Skeletal muscle satellite cell (primary cell): ENCODE results near the gene FAAP20.

ENCODE experiments used
- H3K27me3 ChIP-seq: 2 replicates; pipeline ENCODE4 v1.7.0; 2013; ENCODE audit warnings: low read length; ENCODE audit not compliant: control insufficient read depth, insufficient read depth
- H3K36me3 ChIP-seq: 2 replicates; pipeline ENCODE4 v1.7.0; 2013; ENCODE audit warnings: mild to moderate bottlenecking, control low read depth, low read length; ENCODE audit not compliant: insufficient read depth
- H3K4me1 ChIP-seq: 2 replicates; pipeline ENCODE4 v1.7.0; 2013; ENCODE audit warnings: low read length; ENCODE audit not compliant: control insufficient read depth, insufficient read depth
- H3K4me2 ChIP-seq: 2 replicates; pipeline ENCODE4 v1.7.0; 2013; ENCODE audit warnings: mild to moderate bottlenecking, low read length
- H3K4me3 ChIP-seq: 2 replicates; pipeline ENCODE4 v1.7.0; 2013; ENCODE audit warnings: low read length
- H3K9ac ChIP-seq: 2 replicates; pipeline ENCODE4 v1.7.0; 2013; ENCODE audit warnings: mild to moderate bottlenecking, low read depth, low read length, moderate library complexity
- H3K9me3 ChIP-seq: replicated peaks from 2 replicates; pipeline ENCODE4 v1.7.0; 2013; ENCODE audit warnings: mild to moderate bottlenecking, control low read depth, low read length

The FAAP20 gene

GRCh38 chr1:2235300-2235998 lies 40.9 kb upstream of the FAAP20 start:
- no peak overlapping the region for H3K9ac ChIP-seq
- H3K4me1 ChIP-seq: peaks cover 85% of the 10 kb centered on the region

GRCh38 chr1:2234762-2235113 lies 40.2 kb upstream of the FAAP20 start:
- no peaks in the 10 kb centered on the region for H3K27me3 ChIP-seq
- peak overlapping the region; percentile 43 for H3K4me3 ChIP-seq
- peak overlapping the region; percentile 97 for H3K4me2 ChIP-seq
- peaks cover 77% of the 10 kb centered on the region for H3K4me1 ChIP-seq
- peak overlapping the region; percentile 36 for H3K9ac ChIP-seq
- peaks cover 25% of the 10 kb centered on the region for H3K36me3 ChIP-seq
- H3K9me3 ChIP-seq: no peaks in the 10 kb centered on the region

More at GRCh38 chr1:2235300-2235998, 40.9 kb upstream of the FAAP20 start:
- H3K9me3 ChIP-seq: no peaks in the 10 kb centered on the region
- peak overlapping the region; percentile 97 for H3K4me2 ChIP-seq
- H3K4me3 ChIP-seq: no peak overlapping the region
- H3K27me3 ChIP-seq: no peaks in the 10 kb centered on the region
- peaks cover 20% of the 10 kb centered on the region for H3K36me3 ChIP-seq

- H3K36me3 ChIP-seq: peaks cover 31% of the 10 kb centered on the region
These were observed 39.6 kb upstream of the FAAP20 start for GRCh38 chr1:2233997-2234761.

GRCh38 chr1:2233468-2233867 lies 38.9 kb upstream of the FAAP20 start:
- H3K9me3 ChIP-seq: no peaks in the 10 kb centered on the region

More at GRCh38 chr1:2233997-2234761, 39.6 kb upstream of the FAAP20 start:
- Histone ChIP-seq H3K4me2 (peak overlapping the region; percentile 97), H3K9me3 (no peaks in the 10 kb centered on the region), H3K27me3 (no peaks in the 10 kb centered on the region), H3K4me3 (peak overlapping the region; percentile 55), H3K4me1 (peaks cover 72% of the 10 kb centered on the region), H3K9ac (peak overlapping the region; percentile 36)

GRCh38 chr1:2232916-2233438 lies 38.4 kb upstream of the FAAP20 start:
- Histone ChIP-seq H3K9ac (peak overlapping the region; percentile 90), H3K9me3 (no peaks in the 10 kb centered on the region), H3K4me3 (peak overlapping the region; percentile 92)

More at GRCh38 chr1:2233468-2233867, 38.9 kb upstream of the FAAP20 start:
- Histone ChIP-seq H3K4me3 (peak overlapping the region; percentile 55), H3K4me2 (peak overlapping the region; percentile 97), H3K4me1 (peaks cover 66% of the 10 kb centered on the region), H3K27me3 (no peaks in the 10 kb centered on the region), H3K36me3 (peaks cover 32% of the 10 kb centered on the region), H3K9ac (peak overlapping the region; percentile 36)

GRCh38 chr1:2232255-2232915 lies 37.8 kb upstream of the FAAP20 start:
- peak overlapping the region; percentile 92 for H3K4me3 ChIP-seq

More at GRCh38 chr1:2232916-2233438, 38.4 kb upstream of the FAAP20 start:
- Histone ChIP-seq H3K36me3 (peaks cover 32% of the 10 kb centered on the region), H3K27me3 (no peaks in the 10 kb centered on the region), H3K4me2 (peak overlapping the region; percentile 97), H3K4me1 (peaks cover 61% of the 10 kb centered on the region)

GRCh38 chr1:2231532-2232254 lies 37.1 kb upstream of the FAAP20 start:
- H3K36me3 ChIP-seq: peaks cover 30% of the 10 kb centered on the region
- H3K4me1 ChIP-seq: peaks cover 51% of the 10 kb centered on the region
- H3K9ac ChIP-seq: peak overlapping the region; percentile 90
- H3K4me3 ChIP-seq: peak overlapping the region; percentile 92
- no peaks in the 10 kb centered on the region for H3K27me3 ChIP-seq
- peak overlapping the region; percentile 97 for H3K4me2 ChIP-seq
- no peaks in the 10 kb centered on the region for H3K9me3 ChIP-seq

More at GRCh38 chr1:2232255-2232915, 37.8 kb upstream of the FAAP20 start:
- H3K4me2 ChIP-seq: peak overlapping the region; percentile 97
- no peaks in the 10 kb centered on the region for H3K9me3 ChIP-seq
- H3K9ac ChIP-seq: peak overlapping the region; percentile 90
- peaks cover 32% of the 10 kb centered on the region for H3K36me3 ChIP-seq
- peaks cover 55% of the 10 kb centered on the region for H3K4me1 ChIP-seq
- no peaks in the 10 kb centered on the region for H3K27me3 ChIP-seq

GRCh38 chr1:2230781-2231531 lies 36.4 kb upstream of the FAAP20 start:
- Histone ChIP-seq H3K36me3 (peaks cover 30% of the 10 kb centered on the region), H3K4me3 (peak overlapping the region; percentile 92), H3K9ac (peak overlapping the region; percentile 90), H3K4me2 (peak overlapping the region; percentile 97), H3K4me1 (peaks cover 51% of the 10 kb centered on the region), H3K27me3 (no peaks in the 10 kb centered on the region), H3K9me3 (no peaks in the 10 kb centered on the region)

GRCh38 chr1:2229911-2230731 lies 35.5 kb upstream of the FAAP20 start:
- H3K4me3 ChIP-seq: peak overlapping the region; percentile 92

More at GRCh38 chr1:2229911-2230731, 35.5 kb upstream of the FAAP20 start:
- H3K4me2 ChIP-seq: peak overlapping the region; percentile 97
- no peaks in the 10 kb centered on the region for H3K9me3 ChIP-seq
- no peaks in the 10 kb centered on the region for H3K27me3 ChIP-seq
- H3K36me3 ChIP-seq: peaks cover 30% of the 10 kb centered on the region
- H3K9ac ChIP-seq: peak overlapping the region; percentile 90
- H3K4me1 ChIP-seq: peaks cover 42% of the 10 kb centered on the region
